Stimulated activated CD4-positive, alpha-beta T cell treated with anti-CD3 and anti-CD28 coated beads, Interleukin-12 subunit alpha, Interleukin-12 subunit beta, amount 100 ng/mL, for 24 hours (primary cell): ENCODE measurements around the gene MOB3C.

Source experiments
- DNase-seq, 2 experiments: peaks; one replicate each; pipeline ENCODE4 v3.0.0-alpha.2; 2020; ENCODE audit warnings: low read depth in 2 of 2

The MOB3C gene

GRCh38 chr1:46606255-46606965 is 10.2 kb downstream of the MOB3C start:
- DNase-seq = no peak

- DNase-seq = no peak
Observed at GRCh38 chr1:46605232-46605631, 11.4 kb downstream of the MOB3C start.

- peak; percentile 93 to 98 for DNase-seq
Observed at GRCh38 chr1:46603858-46604549, 12.6 kb downstream of the MOB3C start, which contains the start of gene MKNK1. TSS of gene MKNK1 (minus strand) at chr1:46604268. CDS start at chr1:46583327, 20,941 bp downstream.

GRCh38 chr1:46603481-46603857 is 13.1 kb downstream of the MOB3C start:
- DNase-seq = no peak

DNA sequence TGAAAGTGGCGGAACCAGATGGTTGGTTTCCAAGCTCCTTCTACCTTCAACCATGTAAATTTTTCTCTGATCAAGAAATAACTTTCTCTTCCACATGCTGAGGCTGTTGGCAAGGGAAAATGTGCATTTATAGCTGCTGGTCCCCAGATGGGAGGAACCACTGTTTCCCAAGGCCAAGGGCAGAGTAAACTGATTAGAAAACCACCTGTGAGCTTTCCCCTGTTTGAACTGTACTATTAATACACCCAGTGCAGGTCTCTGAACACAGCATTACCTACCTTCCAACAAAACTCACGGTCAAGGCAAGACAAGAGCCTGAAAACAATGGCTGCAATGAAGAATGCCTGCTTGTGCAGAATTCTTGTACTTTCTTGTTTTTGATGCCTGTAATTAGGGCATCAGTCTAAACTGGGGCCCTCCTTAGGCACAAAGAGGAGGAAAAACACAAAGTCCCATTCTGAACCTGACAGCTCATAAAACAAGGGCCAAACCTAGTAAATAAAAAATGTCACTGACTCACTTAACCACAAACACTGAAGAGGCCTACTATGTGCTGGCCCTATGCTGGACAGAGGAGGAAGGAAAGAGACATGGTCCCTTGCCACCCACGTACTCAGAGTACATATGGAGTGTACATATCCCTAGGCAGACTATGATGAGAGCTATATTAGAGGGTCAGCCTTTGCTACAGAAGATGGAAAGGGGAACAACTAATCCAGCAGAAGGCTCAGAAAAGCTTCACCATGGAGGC is 15.2 kb downstream of the MOB3C start:
- no peak for DNase-seq

DNA sequence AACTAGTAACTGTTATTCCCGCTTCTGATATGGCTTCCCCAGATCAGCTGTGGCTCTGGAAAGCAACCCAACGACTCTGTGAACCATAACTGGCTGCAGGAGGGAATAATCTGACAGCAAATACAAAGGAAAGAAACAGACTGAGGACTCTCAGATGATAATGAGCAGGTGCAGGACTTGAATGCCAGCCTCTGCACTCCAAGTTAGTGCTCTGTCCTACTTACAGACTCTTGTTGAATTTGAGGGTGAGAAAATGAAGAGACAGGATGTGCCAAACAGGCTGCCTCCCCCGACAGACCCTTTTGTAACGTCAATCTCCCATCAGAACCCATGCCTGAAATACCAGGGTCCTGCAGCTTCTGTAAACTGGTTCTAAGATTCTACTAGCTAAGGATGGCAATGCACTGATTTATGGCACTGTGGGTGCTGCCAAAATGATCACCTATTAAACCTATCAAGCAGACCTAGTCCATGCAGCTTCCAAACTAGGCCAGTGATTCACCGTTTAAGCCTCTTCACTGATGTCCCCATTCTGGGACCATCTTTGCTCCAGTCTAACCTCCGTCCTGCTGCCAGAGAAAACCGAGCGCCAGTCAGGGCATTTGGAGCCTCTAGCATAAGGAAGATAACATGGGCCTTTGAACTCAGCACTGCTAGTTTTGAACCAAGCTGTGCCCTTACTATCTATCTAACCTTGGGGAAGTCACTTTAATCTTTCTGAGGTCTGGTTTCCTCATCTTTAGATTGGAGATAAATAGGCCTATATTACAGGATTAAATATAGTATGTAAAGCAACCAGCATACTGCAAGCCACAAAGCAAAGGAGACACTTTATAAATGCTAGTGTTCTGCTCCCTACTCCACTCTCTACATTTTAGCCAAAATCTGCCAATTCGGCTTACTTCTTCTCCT is 17.3 kb downstream of the MOB3C start:
- no peak for DNase-seq

- DNase-seq = no peak
Observed at GRCh38 chr1:46596846-46597245, 19.8 kb downstream of the MOB3C start.

DNA sequence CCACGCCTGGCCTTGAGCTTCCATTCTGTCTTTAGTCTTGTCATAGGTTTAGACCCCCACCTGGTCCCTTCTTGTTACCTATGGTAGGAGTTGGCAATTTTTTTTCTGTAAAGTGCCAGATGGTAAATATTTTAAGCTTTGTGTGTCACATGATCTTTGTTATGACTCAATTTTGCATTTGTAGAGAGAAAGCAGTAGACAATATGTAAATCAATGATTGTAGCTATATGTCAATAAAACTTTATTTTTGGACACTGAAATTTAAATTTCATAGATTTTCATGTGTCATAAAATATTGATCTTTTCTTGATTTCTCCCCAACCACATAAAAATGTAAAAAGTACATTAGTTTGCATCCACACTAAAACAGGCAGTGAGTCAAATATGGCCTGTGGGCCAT is 20.6 kb downstream of the MOB3C start:
- DNase-seq = no peak

DNA sequence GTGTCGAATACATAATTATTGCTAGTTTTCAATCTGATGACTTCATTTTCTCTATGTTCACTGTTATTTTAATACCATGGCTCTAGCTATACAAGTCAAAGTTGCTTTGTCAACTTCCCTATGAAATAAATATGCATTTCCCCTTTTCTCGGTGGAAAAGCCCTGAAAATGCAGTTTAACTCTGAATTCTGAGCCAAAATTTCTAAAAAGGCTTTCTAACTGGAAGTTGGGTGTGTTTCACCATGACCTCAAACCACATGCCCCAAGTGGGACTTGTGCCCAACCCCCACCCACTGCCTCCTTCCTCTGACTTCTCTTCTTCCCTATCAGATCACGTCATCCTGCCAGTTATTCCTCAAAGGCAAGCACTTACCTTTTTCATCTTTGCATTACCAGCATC is 21.5 kb downstream of the MOB3C start:
- no peak for DNase-seq

GRCh38 chr1:46594063-46594462 is 22.5 kb downstream of the MOB3C start:
- DNase-seq = no peak

GRCh38 chr1:46592823-46593222 is 23.8 kb downstream of the MOB3C start:
- no peak for DNase-seq

- no peak for DNase-seq
Observed at GRCh38 chr1:46589529-46589928, 27.1 kb downstream of the MOB3C start.

- DNase-seq = no peak
Observed at GRCh38 chr1:46587069-46587468, 29.5 kb downstream of the MOB3C start.

- no peak for DNase-seq
Observed at GRCh38 chr1:46585312-46585938, 31.2 kb downstream of the MOB3C start.

DNA sequence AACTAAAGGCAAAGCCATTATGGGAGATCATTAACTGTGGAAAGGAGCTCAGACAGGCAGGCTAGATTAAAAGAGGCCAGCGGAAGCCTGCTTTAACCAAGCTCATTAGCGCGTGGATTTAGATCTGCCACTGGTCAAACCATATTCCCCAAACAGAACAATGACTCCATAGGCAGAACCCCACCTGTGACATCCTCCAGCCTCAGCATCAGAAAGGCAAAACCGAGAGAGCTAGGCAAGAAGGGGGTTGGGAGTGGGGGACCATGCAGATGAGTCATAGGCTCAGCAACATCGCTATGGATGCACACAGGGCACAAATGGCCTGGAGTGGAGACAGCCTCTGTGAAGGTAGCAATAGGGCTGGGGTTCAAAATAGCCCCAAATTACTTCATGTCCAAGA is 33.1 kb downstream of the MOB3C start:
- no peak for DNase-seq

DNA sequence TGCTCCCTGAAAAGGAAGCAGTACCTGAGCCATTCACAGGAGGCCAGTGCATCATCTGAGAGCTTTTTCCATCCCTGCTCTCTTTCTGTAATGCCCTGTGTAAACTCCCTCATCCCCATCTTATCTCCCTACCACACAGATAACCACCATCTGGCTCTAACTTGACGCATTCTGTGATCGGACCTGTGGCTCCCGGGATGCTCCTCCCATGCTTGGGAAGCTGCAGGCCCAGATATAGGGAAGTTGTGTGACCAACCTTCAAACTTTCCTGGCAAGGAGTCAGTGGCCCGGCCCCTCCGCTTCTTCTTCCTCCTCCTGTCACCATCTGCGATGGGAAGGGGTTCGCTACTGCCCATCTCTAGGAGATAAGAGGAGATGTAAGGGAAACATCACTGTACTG is 33.6 kb downstream of the MOB3C start:
- DNase-seq = no peak

- DNase-seq = no peak
Observed at GRCh38 chr1:46581681-46582455, 34.7 kb downstream of the MOB3C start.

DNA sequence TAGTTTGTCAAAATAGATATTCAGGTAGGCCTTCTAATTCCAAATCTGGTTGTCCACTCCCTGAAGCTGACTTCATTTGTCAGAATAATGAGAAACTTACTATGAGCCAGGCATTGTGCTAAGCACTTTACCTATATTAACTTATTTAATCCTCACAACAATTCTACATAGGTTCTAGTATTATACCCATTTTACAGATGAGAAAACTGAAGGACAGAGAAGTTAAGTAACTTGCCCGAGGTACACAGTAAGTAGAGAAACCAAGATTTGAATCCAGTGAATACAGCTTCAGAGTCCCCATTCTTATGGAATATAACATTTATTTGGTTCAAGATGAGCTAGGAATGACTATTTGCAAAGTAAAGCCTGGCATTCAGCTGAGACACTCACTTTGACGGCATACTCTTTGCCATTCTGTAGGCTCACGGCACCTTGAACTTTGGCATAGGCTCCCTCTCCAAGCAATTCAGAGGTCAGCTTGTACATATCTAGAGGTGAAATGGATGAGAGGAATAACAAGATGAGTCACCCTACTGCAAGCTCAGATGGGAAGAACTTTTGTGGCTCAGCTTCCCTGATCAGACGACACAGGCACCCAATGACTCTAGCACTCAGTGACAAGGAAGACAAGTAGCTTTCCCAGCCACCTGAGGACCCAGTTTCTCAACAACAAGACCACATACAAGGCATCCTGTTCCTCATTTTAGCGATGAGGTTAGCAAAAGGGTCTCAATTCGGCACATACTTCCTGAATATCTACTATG is 36.3 kb downstream of the MOB3C start:
- DNase-seq = no peak

GRCh38 chr1:46577671-46578070 is 38.9 kb downstream of the MOB3C start:
- DNase-seq = no peak

- no peak for DNase-seq
Observed at GRCh38 chr1:46576596-46576995, 40.0 kb downstream of the MOB3C start.
